ENCODE measurements around the gene NCOR2.
A peak's percentile ranks its signal among the peaks of the same experiment; 100 is the strongest.

Gene NCOR2

GRCh38 chr12:124524231-124524925, 43.0 kb downstream of the NCOR2 start:
- no peak for DNase-seq

- peak; percentile 80 for DNase-seq
These were observed 44.3 kb downstream of the NCOR2 start for GRCh38 chr12:124523071-124523470.

- no peak for DNase-seq
These were observed 46.5 kb downstream of the NCOR2 start for GRCh38 chr12:124520907-124521306.

- DNase-seq, result no peak
These were observed 47.1 kb downstream of the NCOR2 start for GRCh38 chr12:124520265-124520701.

GRCh38 chr12:124519746-124520145, 47.7 kb downstream of the NCOR2 start:
- DNase-seq, result no peak

- peak; percentile 95 for DNase-seq
These were observed 49.1 kb downstream of the NCOR2 start for GRCh38 chr12:124518051-124518932.
